ENCODE results near the gene HCCS. TPM values are rescaled to one million over a fixed set of nuclear protein-coding genes. Genes with fewer than 3 reads are reported as not detected.

Gene HCCS
- total and polyA plus RNA-seq, 2 of the 13 experiments (the other 11 are each of a cell fraction or from before 2014, with no cell fraction given), result 15.4 to 16.7 TPM

DNA sequence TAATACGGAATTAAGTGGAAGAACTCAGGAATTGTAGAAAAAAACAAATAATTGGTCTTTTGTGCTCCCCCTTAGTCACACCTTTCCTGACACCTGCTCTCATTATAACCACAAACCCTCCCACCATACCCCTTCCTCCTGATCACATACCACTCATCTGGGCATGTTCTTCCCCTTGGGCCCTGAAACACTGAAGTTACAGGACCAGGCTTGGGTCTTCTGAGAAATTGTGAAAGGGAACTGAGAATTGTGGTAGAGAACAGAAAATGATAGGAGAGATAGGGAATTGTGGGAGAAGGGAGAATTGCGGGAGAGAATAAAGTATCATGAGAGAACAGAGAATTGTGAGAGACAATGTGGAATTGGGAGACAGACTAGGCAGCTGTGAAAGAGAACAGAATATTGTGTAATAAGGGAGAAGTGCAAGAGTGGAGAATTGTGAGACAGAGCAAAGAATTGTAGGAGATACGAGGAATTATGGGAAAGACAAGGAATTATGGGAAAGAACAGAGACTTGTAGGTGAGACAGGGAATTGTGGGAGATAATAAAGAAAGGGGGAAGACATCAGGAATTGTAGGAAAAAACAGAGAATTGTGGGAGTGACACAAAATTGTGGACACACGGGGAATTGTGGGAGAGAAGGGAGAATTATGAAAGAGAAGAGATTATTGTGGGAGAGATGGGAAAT, 2.7 kb upstream of the HCCS start (continued):
- TF ChIP-seq ISL2 (CRISPR knock-in tag; IDR thresholded peaks at IDR 0.05), result no peak
- no peak for TF ChIP-seq CBX5 (CRISPR knock-in tag; IDR thresholded peaks at IDR 0.05; ENCODE audit: borderline replicate concordance)
- TF ChIP-seq RBM39 (IDR thresholded peaks at IDR 0.05; ENCODE audit: low read depth, low read length, poor library complexity, severe bottlenecking), result no peak
- no peak for TF ChIP-seq ZNF235 (CRISPR knock-in tag; IDR thresholded peaks at IDR 0.05; ENCODE audit: borderline replicate concordance)

DNA sequence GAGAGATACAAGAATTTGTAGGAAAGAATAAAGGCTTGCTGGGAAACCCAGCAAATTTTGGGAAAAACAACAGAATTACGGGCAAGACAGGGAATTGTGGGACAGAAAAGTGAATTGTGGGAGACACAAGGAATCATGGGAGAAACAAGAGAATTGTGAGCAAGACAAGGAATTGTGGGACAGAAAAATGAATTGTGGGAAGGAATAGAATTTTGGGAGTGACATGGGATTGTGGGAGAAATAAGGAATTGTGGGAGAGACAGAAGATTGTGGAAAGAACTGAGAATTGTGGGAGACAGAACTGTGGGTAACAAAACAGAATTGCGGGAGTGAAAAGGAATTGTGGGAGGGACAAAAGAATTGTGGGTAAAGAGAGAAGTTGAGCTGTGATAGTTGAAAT, 1.2 kb upstream of the HCCS start:
- Histone ChIP-seq H3K9me3 (ENCODE audit: low read length) (no peaks in the 10 kb centered on the region), H3K4me1 (ENCODE audit: insufficient read depth, low read length) (peaks cover 30% of the 10 kb centered on the region), H3K27ac (ENCODE audit: extremely low read length, insufficient read depth, low read length) (peak overlapping the region; percentile 82), H2AFZ (ENCODE audit: low read length) (no peak overlapping the region), H3K4me2 (ENCODE audit: low read depth, low read length) (peak overlapping the region; percentile 81), H3K36me3 (replicated peaks in 1 of 2; ENCODE audit: control insufficient read depth in 1 of 2, insufficient read depth in 2 of 2, low read length in 2 of 2) (peaks cover 0 to 8% of the 10 kb centered on the region in 2 experiments; a peak in 2 of 5 replicates), H3K9ac (ENCODE audit: insufficient read depth, low read depth, low read length) (peak overlapping the region; percentile 76), H3K4me3 (replicated peaks in 1 of 3; ENCODE audit: insufficient read depth in 1 of 3, low read depth in 2 of 3, low read length in 3 of 3) (peak overlapping the region; percentile 57 to 86 (median 67); a peak in 4 of 6 replicates), H3K79me2 (ENCODE audit: insufficient read depth, low read length) (peaks cover 17% of the 10 kb centered on the region), H3K27me3 (ENCODE audit: control insufficient read depth in 1 of 2, insufficient read depth in 2 of 2, low read length in 2 of 2) (no peaks in the 10 kb centered on the region), H4K20me1 (ENCODE audit: insufficient read depth, low read length) (no peaks in the 10 kb centered on the region)
- ATAC-seq (no peak), DNase-seq (ENCODE audit: low spot score) (no peak), FAIRE-seq (peak; percentile 28)
- ChIA-PET POLR2A (no interaction called here), CTCF (ENCODE audit: low intra/inter-chr PET ratio, low total read pairs) (no interaction called here)
- no TSS peak for BruUV-seq (replicated peaks)
- in situ Hi-C loops (cut with HindIII; ENCODE audit: extremely low pct_ligation_motif_present, low pct_unique_long_range_greater_than_20kb) (loop anchor here (10.0 kb wide), 2 partner anchors 665 to 915 kb away; no protein-coding TSS in a partner anchor), intact Hi-C loops (cut with micrococcal nuclease; ENCODE audit: unreplicated experiment) (loop anchor here (10.0 kb wide), 1 partner anchor 315 kb away; no protein-coding TSS in a partner anchor)
- WGBS (ENCODE audit: low lambda C conversion rate), result 63% methylated on average over 2 of the region's 2 CpGs
- TF ChIP-seq JDP2 (CRISPR knock-in tag; IDR thresholded peaks at IDR 0.05; ENCODE audit: borderline replicate concordance) (no peak), NR2F2 (IDR thresholded peaks at IDR 0.05; ENCODE audit: borderline replicate concordance, low read depth) (no peak), ASH2L (IDR thresholded peaks at IDR 0.05; ENCODE audit: insufficient read length, low read depth, low read length) (no peak), ZNF773 (CRISPR knock-in tag; IDR thresholded peaks at IDR 0.05; ENCODE audit: borderline replicate concordance) (no peak), ZNF616 (CRISPR knock-in tag; IDR thresholded peaks at IDR 0.05; ENCODE audit: low read depth) (no peak), ZSCAN21 (CRISPR knock-in tag; IDR thresholded peaks at IDR 0.05; ENCODE audit: borderline replicate concordance) (no peak), AKAP8 (CRISPR knock-in tag; IDR thresholded peaks at IDR 0.05) (no peak), KLF12 (CRISPR knock-in tag; IDR thresholded peaks at IDR 0.05; ENCODE audit: borderline replicate concordance) (no peak), KLF16 (CRISPR knock-in tag; IDR thresholded peaks at IDR 0.05) (no peak), PCBP1 (IDR thresholded peaks at IDR 0.05; ENCODE audit: borderline replicate concordance, low read depth, low read length) (no peak), ZNF564 (CRISPR knock-in tag; IDR thresholded peaks at IDR 0.05) (no peak), CREM (IDR thresholded peaks at IDR 0.05) (0 out of 2 replicates have a peak, but pooled peaks have one; percentile 28), CREM (CRISPR knock-in tag; IDR thresholded peaks at IDR 0.05) (no peak), ZNF75D (CRISPR knock-in tag; IDR thresholded peaks at IDR 0.05; ENCODE audit: borderline replicate concordance) (no peak)
- TF ChIP-seq, protein P1, sequence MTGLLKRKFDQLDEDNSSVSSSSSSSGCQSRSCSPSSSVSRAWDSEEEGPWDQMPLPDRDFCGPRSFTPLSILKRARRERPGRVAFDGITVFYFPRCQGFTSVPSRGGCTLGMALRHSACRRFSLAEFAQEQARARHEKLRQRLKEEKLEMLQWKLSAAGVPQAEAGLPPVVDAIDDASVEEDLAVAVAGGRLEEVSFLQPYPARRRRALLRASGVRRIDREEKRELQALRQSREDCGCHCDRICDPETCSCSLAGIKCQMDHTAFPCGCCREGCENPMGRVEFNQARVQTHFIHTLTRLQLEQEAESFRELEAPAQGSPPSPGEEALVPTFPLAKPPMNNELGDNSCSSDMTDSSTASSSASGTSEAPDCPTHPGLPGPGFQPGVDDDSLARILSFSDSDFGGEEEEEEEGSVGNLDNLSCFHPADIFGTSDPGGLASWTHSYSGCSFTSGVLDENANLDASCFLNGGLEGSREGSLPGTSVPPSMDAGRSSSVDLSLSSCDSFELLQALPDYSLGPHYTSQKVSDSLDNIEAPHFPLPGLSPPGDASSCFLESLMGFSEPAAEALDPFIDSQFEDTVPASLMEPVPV (CRISPR knock-in tag; IDR thresholded peaks at IDR 0.05), result no peak
- TF ChIP-seq, protein P2, sequence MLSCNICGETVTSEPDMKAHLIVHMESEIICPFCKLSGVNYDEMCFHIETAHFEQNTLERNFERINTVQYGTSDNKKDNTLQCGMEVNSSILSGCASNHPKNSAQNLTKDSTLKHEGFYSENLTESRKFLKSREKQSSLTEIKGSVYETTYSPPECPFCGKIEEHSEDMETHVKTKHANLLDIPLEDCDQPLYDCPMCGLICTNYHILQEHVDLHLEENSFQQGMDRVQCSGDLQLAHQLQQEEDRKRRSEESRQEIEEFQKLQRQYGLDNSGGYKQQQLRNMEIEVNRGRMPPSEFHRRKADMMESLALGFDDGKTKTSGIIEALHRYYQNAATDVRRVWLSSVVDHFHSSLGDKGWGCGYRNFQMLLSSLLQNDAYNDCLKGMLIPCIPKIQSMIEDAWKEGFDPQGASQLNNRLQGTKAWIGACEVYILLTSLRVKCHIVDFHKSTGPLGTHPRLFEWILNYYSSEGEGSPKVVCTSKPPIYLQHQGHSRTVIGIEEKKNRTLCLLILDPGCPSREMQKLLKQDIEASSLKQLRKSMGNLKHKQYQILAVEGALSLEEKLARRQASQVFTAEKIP (CRISPR knock-in tag; IDR thresholded peaks at IDR 0.05; ENCODE audit: borderline replicate concordance), result no peak

Data from HepG2 (cell line).